Measurements from ENCODE around the gene RHCG.

RHCG gene

DNA sequence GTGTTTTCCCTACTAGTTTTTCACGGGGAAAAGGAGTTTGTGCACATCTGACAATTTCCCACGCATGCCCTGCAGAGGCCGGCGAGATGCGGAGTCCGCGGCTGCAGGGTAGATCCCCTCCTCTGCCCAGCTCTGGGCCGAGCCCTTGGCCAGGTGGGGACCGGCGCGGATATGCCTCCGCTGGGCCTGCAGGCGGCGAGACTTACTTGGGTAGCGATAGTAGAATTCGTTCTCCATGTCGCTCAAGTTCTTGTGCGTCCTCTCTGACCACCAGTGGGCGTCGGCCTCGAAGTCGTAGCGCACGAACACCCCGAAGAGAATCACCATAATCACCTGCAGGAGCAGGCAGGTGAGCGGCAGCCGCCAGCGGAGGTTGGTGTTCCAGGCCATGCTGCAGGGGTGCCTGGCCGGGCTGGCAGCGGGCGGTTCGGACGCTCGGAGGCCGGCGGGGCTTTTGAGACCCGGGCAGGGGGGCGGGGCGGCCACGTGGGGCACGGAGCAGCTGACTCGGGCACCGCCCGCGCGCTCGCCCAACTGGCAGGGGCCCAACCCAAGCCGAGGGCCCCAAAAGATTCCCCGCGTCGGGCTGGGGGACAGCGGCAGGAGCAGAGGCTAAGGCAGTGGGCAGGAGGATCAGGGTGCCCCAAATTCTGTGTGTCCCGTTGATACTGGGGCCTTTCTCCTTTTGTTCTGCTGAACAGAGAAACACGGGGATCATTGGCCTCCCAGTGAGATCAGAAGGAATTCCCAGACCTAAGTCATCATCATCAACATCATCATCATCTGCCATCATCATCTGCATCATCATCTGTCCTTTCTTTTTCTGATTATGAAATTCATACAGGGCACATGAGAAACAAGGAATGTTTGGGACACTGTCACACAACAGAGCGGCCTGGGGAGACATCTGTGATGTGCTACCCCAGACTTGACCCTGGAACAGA is at the start of gene RHCG:
Gene RHCG (minus strand): TSS at position 429 of the 944 bp plus-strand sequence. CDS start 39 bp downstream, at position 390.
- DNase-seq = no peak

DNA sequence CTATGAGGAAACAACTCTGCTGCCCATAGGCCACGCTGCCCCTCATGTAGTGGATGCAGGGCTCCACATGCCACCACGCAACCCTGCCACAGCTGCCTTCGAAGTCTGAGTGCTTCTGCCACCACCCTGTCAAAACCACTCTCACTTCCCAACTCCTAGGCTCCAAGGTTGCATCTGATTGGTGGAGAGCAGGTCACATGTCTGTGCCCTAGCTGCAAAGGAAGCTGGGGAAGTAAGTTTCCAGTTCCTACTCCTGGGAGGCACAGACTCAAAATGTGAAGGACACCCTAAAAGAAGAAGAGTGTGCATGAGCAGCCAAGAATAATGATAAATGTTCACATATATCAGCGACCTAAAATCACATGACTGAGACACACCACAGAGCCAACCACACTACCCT is 47.0 kb upstream of the RHCG start:
- no peak for DNase-seq

DNA sequence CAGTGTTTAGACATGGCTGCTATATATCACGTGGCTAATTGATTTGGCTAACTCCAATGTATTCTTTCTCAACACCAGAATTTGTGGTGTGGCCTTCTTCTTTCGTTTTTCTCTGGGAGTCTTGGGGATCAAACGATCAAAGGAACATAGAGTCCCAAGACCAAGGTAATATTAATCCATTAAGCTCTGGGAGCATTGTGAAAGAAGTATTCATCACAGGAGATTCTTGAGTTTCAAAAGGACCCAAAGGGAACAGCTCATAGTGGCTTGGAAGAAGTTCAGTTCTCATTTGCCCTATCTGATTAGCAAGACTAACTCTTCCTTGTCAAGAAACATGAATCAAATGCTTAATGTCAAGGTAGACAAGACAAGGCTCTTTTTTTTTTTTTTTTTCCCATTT is 46.0 kb upstream of the RHCG start:
- no peak for DNase-seq

DNA sequence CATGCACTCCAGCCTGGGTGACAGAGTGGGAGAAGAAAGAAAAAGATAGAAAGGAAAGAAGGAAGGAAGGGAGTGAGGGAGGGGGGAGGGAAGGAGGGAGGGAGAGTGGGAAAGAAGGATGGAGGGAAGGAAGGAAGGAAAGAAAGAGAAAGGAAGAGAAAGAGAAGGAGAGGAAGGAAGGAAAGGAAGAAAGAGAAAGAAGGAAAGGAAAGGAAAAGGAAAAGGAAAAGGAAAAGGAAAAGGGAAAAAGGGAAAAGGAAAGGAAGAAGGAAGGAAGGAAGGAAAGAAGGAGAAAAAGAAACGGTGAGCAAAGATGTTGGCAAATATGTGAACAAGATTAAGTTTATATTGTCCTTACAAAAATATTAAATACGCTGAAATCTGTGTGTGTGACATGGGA is 42.6 kb upstream of the RHCG start:
- DNase-seq = no peak

DNA sequence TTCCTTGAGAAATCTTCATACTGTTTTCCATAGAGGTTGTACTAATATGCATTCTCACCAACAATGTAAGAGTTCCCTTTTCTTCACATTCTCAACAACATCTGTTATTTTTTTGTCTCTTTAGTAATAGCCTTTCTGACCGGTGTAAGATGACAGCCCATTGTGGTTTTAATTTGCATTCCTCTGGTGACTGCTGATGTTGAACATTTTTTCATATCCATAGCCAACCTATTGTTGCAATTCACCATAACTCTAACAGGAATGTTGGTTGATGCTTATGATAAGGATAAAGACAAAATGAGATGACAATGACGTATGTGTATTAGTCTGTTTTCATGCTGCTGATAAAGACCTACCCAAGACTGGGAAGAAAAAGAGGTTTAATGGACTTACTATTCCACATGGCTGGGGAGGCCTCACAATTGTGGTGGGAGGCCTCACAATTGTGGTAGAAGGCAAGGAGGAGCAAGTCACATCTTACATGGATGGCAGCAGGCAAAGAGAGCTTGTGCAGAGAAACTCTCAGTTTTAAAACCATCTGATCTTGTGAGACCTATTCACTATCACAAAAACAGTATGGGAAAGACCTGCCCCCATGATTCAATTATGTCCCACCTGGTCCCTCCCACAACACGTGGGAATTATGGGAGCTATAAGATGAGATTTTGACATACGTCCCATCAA is 37.6 kb upstream of the RHCG start:
- DNase-seq = no peak

DNA sequence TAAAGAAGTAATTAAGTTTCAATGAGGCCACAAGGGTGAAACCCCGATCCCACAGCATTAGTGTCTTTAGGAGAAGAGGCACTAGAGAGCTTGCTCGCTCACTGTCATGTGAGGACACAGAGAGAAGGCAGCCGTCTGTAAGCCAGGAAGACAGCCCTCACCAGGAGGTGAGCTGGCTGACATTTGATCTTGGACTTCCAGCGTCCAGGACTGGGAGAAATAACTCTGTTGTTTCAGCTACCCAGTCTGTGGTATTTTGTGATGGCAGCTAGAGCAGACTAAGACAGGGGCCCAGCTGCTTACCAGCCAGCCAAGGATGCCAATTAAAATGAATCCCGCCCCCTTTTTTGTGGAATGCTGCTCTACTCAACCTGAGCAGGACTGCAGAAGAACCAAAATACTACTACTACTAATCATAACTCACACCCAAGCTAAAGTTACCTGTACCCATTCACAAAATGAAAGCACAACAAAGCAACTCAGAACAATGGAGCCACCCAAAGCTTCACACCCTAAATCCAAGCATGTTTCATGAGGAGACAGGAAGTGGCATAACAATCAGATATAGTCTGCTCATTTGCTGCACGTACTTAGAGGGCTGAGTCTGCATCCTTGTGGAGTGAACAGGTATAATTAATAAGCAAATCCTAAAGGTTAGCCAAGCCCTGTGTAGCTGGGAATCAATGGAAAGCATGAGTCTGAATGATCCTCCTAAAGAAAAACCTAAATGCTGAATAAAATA is 35.6 kb upstream of the RHCG start:
- DNase-seq = no peak

DNA sequence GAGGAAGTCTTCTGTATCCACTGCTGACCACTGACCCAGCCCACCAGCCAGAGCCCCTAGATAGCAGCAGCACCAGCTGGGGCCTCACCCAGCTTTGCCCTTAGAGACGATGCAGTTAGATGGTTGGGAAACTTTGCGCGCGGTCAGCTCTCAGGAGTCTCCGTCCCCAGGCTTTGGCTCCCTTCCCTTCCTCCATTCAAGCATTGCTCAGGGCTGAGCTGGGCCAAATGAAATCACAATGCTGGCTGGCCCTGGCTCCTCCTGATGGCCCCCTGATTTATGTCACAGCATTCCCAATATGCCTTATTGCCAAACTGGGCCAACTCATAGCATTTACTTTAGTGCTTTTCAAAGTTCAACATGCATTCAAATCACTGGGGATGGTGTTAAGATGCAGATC is 34.6 kb upstream of the RHCG start:
- no peak for DNase-seq

DNA sequence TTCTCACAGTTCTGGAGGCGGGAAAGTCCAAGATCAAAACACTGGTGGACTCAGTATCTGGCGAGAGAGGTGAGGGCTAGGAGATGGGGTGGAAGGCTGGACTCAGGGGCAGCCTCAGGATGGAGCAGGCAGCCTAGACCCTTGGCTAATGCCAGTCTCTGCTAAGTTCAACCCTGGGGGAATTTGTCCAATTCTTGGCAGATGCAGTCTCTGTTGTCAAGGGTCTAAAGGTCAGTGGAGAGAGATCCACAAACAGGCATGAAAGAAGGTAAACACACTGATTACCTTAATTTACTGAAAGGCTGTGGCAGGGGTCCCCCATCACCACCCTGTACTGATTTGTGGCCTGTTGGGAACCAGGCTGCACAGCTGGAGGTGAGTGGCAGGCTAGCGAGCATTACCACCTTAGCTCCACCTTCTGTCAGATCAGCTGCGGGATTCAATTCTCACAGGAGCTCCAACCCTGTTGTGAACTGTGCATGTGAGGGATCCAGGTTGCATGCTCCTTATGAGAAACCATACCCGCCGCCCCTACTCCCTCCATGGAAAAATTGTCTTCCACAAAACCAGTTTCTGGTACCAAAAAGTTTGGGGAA is 32.5 kb upstream of the RHCG start:
- DNase-seq = no peak

DNA sequence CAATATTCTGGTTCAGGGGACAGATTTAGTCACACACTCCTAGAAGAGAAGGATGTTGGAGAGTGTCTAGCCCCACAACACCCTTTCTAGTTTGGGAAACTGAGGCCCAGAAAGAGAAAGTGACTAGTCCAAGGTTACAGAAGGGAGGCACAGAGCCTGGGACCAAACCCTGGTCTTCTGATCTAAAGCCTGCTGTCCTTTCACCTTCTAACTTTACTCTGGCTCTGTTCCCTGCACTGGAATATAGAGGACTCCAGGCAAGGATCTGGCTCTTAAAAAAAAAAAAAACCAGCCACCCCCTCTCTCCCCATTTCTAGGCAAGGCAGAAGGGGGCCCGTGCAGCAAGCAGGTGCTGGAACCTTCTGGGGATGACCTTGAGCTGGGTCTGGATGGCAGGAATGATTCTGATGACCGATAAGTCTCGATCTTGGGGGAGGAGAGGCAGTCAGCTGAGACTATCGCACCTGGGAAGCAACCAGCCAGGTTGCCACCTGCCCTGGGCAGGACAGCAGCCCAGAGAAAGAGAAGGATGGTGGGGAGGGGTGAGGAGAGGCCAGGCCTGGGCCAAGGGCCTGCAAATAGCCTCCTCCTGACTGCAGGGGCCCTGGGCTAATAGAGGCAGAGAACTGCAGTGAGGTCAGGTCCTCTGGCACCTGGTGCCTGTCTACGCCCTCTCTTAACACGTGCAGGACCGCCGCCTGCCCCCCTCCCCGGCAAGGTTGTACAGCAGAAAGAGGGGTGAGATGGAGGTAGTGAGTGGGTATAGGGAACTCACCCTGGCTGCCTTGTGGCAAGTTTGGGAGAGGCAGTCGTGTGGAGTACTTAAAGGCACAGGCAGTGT is 30.4 kb upstream of the RHCG start:
- no peak for DNase-seq

DNA sequence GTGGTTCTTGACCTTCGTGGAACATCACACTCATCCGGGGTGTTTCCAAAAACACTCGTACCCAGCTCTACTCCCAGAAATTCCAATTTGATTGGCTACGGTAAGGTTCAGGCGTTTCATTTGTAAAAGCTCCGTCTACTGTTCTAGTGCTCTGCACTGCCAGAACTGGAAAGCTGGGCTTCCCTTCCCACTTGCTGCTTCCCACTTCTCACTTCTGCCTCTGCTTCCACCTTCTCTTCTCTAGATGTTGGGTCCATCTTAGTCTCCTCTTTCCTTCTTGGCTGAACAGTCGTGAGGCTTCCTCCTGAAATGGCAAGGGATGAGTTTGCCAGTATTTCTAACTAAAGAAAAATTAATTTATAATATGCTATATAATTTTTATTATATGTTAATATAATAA is 29.8 kb upstream of the RHCG start:
- DNase-seq = no peak

DNA sequence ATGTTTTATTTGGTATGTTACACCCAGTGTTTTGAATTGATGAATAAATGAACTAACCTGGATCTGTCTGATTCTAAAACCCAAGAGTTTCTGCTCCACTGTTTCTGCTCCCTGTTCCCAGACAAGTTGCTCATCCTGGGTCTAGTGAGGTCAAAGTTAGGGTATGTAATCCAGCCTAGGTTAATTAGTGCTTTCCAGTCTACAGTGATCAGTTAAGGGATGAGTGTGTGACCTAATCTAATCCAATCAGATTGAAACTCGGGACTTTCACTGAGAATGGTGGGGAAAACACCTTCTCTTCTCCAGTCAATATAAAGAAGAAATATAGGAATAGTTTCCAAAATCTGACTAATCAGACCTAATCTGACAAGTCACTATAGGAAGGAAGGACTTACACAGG is 27.8 kb upstream of the RHCG start:
- DNase-seq = no peak

DNA sequence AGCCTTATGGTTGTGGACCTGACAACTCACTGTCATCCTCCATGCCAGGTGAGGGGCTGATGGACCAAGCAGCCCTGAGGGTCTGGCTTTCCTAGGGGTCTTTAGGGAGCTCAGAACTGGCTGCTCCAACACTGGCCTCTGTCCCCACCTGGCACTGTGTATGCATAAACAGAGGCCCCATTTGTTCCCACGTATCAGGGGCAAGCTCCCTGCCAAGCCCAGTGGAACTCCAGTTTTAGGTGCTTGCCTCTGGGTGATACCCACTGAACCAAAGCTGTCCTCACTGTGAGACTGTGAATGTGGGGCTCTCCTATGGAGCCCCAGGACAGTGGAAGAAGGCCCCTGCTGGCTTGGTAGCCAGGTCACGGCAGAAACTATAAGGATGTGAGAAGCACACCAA is 26.7 kb upstream of the RHCG start:
- DNase-seq = no peak

DNA sequence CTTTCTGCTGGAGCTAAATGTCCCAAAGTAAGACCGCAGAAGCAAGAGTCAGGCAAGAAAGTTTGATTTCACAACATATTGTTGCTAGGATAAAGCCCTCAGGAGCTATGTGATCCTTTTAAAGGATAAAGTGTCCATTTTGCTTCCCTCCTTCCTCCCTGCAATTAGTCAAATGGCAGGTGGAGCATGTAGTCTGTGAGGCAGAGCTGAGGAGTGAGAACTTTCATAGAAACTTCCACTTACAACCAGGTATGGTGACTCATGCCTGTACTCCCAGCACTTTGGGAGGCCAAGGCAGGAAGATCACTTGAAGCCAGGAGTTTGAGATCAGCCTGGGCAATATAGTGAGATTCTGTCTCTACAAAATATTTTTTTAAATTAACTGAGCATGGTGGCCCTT is 25.2 kb upstream of the RHCG start:
- DNase-seq = no peak

DNA sequence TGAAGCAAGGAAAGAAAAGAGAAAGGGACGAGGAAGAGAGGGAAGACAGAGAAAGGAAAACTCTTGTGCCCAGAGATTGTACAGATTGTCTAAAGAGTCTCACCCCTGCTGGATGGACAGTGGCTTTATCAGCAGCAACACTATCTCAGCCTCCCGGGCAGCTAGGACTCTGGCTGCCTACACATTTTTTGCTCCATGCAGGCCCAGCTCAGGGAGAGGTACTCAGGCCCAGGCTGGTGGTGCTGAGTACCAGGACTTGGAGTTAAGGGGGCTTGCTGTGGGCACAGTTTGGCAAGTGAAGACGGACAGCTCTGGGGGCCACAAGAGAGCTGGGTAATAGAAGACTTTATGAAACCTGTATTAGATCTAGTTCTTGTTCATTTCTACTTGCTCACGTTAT is 19.1 kb upstream of the RHCG start:
- DNase-seq = no peak

DNA sequence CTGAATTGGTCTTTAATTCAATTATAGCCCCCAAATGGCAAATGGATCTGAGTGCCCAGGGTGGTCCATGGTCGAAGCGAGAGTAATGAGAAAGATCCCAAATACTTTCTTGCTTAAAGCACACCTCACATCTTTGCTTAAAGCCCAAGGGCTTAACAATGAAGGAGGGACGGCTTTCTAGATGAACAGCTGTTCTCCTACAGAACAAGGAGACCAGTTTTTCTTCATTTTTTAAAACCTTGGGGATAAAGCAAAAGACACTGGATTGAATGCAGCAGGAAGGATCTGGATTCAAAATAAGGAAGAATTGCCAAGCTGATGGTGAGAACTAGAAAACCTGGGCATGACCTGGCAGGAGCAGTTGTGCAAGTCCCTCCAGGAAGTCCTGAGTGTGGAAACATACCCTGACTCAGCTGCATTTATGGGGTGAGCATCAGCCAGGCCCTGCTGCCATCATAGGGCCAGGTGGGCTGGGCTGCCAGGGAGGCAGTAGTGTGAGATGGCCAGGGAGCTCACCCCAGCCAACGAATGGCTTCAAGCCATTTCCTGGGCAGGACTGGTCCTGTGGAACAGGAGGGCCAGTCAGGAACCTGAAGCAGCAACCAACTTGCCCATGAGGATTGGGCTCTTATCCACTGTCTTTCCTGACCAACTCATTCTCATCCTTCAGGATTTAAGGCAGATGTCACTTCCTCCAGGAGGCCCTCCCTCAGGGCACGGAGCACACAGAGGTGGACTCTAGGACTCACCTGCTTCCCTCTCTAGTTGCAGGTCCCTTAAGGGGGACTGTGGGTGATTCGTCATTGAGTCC is 18.4 kb upstream of the RHCG start:
- no peak for DNase-seq

DNA sequence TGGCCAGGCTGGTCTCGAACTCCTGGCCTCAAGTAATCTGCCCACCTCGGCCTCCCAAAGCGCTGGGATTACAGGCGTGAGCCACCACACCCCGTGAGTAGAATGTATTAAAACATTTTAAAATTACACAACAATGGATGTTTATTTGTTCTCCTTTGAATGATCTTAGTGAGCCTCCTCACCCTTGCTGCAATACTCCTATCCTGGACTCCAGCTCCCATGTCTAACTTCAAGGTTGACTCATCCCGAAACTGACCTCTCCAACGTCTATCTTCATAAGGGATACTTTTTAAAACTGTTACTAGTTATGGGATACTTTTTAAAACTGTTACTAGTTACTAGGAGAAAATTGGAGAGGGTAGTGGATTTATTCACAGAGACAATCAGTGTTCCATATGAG is 17.8 kb upstream of the RHCG start:
- DNase-seq = no peak

DNA sequence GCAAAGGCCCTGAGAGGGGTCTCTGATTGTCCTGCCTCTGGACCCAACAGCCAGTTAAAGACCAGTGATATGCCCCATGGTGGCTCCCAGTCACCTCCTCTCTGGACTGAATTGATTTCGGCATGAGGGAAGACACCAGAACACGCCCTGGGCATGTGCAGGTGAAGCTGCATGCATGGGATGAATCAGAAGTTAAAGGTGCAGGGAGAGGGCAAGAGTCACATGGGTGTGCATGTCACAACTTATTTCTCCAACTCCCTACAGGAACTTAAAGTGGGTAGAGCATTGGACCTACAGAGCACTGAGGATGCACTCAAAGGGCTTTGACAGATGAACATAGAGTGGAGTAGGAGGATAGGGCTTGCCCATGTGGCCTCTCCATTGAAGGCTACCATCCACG is 16.9 kb upstream of the RHCG start:
- no peak for DNase-seq

DNA sequence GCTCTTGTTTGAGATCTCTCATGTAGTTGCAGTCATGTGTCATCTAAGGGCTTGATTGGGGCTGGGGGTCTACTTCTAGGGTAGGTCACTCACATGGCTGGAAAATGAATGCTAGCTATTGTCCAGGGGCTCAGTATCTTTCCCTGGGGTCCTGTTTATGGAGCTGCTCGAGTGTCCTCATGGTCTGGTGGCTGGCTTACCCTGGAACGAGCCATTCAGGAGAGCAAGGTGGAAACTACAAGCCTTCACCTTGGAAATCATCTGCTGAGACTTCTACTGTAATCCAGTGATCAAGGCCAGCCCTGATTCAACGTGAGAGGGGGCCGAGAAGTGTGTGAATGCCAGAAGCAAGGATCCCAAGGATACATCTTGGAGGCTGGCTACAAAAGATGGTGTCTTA is 16.2 kb upstream of the RHCG start:
- DNase-seq = no peak

DNA sequence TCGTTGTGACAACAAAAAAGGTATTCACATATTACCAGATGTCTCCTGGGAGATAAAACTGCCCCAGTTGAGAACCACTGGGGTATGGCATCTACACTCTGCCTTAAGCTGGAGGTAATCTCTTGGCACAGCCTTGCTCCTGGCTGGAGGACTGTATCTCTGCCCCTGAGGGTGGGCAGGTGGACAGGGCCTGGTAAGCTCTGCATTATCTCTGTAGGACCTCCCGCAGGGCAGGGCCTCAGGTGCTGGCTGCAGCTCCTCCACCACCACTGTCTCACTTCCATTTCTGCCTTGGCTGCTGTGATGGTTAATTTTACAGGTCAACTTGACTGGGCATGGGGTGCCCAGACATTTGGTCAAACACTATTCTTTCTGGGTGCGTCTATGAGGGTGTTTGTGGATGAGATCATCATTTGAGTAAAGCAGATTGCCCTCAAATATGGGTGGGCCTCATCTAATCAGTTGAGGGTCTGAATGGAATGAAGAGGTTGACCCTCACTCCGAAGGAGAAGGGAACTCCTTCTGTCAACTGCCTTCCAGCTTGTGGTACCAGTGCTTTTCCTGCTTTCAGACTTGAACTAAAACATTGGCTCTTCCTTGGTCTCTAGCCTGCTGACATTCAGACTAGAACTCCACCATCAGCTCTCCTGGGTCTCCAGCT is 9.8 kb upstream of the RHCG start:
- no peak for DNase-seq

DNA sequence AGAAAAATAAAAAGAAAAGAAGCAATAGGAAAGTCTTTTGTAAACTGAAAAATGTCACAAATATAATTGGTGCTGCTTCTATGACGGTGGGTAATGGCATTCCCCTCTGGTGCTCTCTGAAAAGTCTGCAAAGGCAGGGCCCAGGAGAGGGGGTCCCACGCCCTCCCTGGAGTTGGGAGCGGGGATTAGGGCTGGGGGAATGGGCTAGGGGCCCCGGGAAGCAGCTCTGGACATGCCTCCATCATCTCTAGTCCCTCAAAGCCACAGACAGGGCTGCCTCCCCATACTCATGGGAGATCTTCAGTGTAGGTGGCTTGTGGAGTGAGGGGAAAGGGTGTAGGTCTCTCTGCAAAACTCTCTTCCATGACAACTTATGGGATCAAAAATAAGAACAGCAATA is 7.8 kb upstream of the RHCG start:
- DNase-seq = no peak
